Colonic mucosa (tissue), 4 donors: Measurements from ENCODE around the gene ADRA2A. TPM values are rescaled to one million over a fixed set of nuclear protein-coding genes. Genes with fewer than 3 reads are reported as not detected.

ENCODE experiments used
- DNase-seq: peaks from one replicate; pipeline ENCODE4 v3.0.0-alpha.2; 2020
- H3K27ac ChIP-seq: fragments of 200-600 bp; one replicate; pipeline ENCODE4 v1.8.0; 2021
- H3K27me3 ChIP-seq: fragments of 200-600 bp; one replicate; pipeline ENCODE4 v1.8.0; 2021
- H3K36me3 ChIP-seq: fragments of 200-600 bp; one replicate; pipeline ENCODE4 v1.8.0; 2021
- H3K4me1 ChIP-seq: fragments of 200-600 bp; one replicate; pipeline ENCODE4 v1.8.0; 2021; ENCODE audit warnings: mild to moderate bottlenecking
- H3K4me3 ChIP-seq: fragments of 200-600 bp; one replicate; pipeline ENCODE4 v1.8.0; 2021
- H3K9ac ChIP-seq, 2 donors: one replicate each; pipeline ENCODE4 v1.7.0; 2013; ENCODE audit warnings: control low read depth in 2 of 2, low read depth in 2 of 2, low read length in 2 of 2
- H3K9me3 ChIP-seq: fragments of 200-600 bp; one replicate; pipeline ENCODE4 v1.8.0; 2021
- intact Hi-C: fragments of 100-400 bp; cut with DNase I; formaldehyde crosslinking; loops from one replicate; pipeline ENCODE4 v1.14.1; 2022
- total RNA-seq, 2 donors: library from RNA; stranded (reverse); fragmentation: NEBNext Ultra II Directional in 1 of 2; extraction: Animal tissue kit (Norgen Biotek cat#: 25700) in 1 of 2; gene quantifications; one replicate each; pipeline ENCODE4 v1.2.1, GENCODE V29; 2021
- TF ChIP-seq, protein P1 (sequence below): fragments of 200-600 bp; IDR thresholded peaks from one replicate; pipeline ENCODE4 v1.8.0; 2022; ENCODE audit warnings: antibody characterized with exemption, mild to moderate bottlenecking
- donor health status: healthy.
- donor health status: DM: no; HTN: no; CAD: no.
- donor health status: DM: no; HTN: no; CAD: no.

The ADRA2A gene
- total RNA-seq, 2 donors from 2014 or later, result 12.8 to 14.3 TPM

DNA sequence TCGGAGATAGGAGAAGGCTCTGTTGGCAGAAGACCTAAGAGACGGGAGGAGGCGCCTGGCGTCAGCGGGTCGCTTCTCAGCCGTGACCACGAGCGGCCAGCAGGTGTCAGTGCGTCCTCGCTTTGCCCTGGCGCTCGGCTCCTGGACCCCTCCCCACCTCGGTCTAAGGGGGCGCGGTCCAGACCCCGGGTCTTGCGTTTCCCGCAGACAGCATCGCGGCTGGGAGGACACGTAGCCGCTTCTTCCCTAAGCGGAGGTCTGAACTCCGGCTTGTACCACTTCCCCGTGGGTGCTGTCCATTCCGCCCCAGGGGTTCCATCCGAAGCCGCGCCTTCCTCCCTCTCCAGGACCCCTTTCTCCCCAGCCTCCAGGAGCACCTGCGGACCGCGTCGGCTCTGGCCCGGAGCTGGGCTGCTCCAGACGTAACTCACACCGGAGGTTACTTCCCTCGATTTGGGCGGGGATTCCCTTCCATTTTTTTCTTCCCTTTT lies 593 bp upstream of the ADRA2A start:
- H3K9ac ChIP-seq, result peak overlapping the region; percentile 60 to 63

DNA sequence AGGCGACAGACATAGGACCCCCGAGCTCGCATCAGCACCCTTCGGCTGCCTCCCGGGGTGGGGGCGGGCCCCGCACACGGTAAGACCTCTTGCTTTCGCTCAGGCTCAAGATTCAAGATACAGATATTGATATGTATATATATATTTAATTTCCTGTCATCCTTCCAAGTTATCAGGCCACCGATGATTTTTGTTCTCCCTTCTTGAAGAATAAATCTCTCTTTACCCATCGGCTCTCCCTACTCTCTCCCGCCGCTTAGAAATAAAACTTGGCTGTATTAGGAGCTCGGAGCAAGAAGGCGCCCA lies 603 bp downstream of the ADRA2A start:
- TF ChIP-seq, protein P1, sequence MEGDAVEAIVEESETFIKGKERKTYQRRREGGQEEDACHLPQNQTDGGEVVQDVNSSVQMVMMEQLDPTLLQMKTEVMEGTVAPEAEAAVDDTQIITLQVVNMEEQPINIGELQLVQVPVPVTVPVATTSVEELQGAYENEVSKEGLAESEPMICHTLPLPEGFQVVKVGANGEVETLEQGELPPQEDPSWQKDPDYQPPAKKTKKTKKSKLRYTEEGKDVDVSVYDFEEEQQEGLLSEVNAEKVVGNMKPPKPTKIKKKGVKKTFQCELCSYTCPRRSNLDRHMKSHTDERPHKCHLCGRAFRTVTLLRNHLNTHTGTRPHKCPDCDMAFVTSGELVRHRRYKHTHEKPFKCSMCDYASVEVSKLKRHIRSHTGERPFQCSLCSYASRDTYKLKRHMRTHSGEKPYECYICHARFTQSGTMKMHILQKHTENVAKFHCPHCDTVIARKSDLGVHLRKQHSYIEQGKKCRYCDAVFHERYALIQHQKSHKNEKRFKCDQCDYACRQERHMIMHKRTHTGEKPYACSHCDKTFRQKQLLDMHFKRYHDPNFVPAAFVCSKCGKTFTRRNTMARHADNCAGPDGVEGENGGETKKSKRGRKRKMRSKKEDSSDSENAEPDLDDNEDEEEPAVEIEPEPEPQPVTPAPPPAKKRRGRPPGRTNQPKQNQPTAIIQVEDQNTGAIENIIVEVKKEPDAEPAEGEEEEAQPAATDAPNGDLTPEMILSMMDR, result no peak
- Histone ChIP-seq H3K4me3 (peak overlapping the region; percentile 76), H3K9me3 (no peaks in the 10 kb centered on the region), H3K36me3 (no peaks in the 10 kb centered on the region), H3K9ac (peak overlapping the region; percentile 51 to 61), H3K4me1 (peaks cover 10% of the 10 kb centered on the region), H3K27me3 (peaks cover 11% of the 10 kb centered on the region), H3K27ac (peak overlapping the region; percentile 60)
- no peak for DNase-seq
- intact Hi-C loops, result loop anchor here (5.0 to 10.0 kb wide), 2 partner anchors 285 to 517 kb away; no protein-coding TSS in a partner anchor

More for the DNA sequence above, 593 bp upstream of the ADRA2A start:
- H3K4me3 ChIP-seq, result peak overlapping the region; percentile 76
- H3K27ac ChIP-seq, result peak overlapping the region; percentile 60
- DNase-seq, result peak; percentile 77
- TF ChIP-seq, protein P1, result peak; percentile 78
- H3K4me1 ChIP-seq, result peaks cover 10% of the 10 kb centered on the region
- intact Hi-C loops, result loop anchor here (1.0 to 10.0 kb wide), 3 partner anchors 131 to 519 kb away; no protein-coding TSS in a partner anchor
- H3K9me3 ChIP-seq, result no peaks in the 10 kb centered on the region
- peaks cover 11% of the 10 kb centered on the region for H3K27me3 ChIP-seq
- H3K36me3 ChIP-seq, result no peaks in the 10 kb centered on the region

DNA sequence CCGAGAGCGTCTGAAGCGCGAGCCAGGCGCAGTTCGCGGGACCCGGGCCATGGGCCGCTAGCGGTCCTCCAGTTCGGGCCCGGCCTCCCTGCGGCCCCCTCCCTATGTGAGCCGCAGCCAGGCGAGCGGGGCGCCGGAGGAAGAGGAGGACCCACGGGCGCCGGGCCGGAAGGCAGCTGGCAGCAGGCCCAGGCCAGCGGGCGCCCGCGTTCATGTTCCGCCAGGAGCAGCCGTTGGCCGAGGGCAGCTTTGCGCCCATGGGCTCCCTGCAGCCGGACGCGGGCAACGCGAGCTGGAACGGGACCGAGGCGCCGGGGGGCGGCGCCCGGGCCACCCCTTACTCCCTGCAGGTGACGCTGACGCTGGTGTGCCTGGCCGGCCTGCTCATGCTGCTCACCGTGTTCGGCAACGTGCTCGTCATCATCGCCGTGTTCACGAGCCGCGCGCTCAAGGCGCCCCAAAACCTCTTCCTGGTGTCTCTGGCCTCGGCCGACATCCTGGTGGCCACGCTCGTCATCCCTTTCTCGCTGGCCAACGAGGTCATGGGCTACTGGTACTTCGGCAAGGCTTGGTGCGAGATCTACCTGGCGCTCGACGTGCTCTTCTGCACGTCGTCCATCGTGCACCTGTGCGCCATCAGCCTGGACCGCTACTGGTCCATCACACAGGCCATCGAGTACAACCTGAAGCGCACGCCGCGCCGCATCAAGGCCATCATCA lies 1.1 kb downstream of the ADRA2A start:
- Histone ChIP-seq H3K27ac (no peak overlapping the region), H3K27me3 (peaks cover 11% of the 10 kb centered on the region), H3K4me1 (peaks cover 10% of the 10 kb centered on the region), H3K4me3 (peak overlapping the region; percentile 76), H3K9ac (no peak overlapping the region), H3K9me3 (no peaks in the 10 kb centered on the region), H3K36me3 (no peaks in the 10 kb centered on the region)
- TF ChIP-seq, protein P1, result no peak
- DNase-seq, result peak; percentile 51
- intact Hi-C loops, result loop anchor here (5.0 to 10.0 kb wide), 2 partner anchors 284 to 517 kb away; no protein-coding TSS in a partner anchor

DNA sequence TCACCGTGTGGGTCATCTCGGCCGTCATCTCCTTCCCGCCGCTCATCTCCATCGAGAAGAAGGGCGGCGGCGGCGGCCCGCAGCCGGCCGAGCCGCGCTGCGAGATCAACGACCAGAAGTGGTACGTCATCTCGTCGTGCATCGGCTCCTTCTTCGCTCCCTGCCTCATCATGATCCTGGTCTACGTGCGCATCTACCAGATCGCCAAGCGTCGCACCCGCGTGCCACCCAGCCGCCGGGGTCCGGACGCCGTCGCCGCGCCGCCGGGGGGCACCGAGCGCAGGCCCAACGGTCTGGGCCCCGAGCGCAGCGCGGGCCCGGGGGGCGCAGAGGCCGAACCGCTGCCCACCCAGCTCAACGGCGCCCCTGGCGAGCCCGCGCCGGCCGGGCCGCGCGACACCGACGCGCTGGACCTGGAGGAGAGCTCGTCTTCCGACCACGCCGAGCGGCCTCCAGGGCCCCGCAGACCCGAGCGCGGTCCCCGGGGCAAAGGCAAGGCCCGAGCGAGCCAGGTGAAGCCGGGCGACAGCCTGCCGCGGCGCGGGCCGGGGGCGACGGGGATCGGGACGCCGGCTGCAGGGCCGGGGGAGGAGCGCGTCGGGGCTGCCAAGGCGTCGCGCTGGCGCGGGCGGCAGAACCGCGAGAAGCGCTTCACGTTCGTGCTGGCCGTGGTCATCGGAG lies 1.8 kb downstream of the ADRA2A start:
- Histone ChIP-seq H3K27me3 (peaks cover 11% of the 10 kb centered on the region), H3K9ac (no peak overlapping the region), H3K36me3 (no peaks in the 10 kb centered on the region), H3K4me1 (peaks cover 10% of the 10 kb centered on the region), H3K9me3 (no peaks in the 10 kb centered on the region), H3K4me3 (no peak overlapping the region), H3K27ac (no peak overlapping the region)
- intact Hi-C loops, result loop anchor here (5.0 to 10.0 kb wide), 2 partner anchors 284 to 516 kb away; no protein-coding TSS in a partner anchor
- TF ChIP-seq, protein P1, result no peak
- DNase-seq, result no peak

DNA sequence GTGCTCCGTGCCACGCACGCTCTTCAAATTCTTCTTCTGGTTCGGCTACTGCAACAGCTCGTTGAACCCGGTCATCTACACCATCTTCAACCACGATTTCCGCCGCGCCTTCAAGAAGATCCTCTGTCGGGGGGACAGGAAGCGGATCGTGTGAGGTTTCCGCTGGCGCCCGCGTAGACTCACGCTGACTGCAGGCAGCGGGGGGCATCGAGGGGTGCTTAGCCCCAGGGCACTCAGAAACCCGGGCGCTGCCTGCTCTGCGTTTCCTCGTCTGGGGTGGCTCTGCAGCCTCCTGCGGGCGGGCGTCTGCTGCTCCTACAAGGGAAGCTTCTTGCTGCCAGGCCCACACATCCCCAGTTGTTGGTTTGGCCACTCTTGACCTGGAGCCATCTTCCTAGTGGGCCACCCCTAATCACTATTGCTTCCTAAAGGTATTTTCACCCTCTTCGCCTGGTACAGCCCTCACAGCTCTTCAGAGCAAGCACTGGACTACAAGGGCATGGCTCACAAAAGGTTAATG lies 2.5 kb downstream of the ADRA2A start:
- TF ChIP-seq, protein P1, result no peak
- no peak for DNase-seq
- Histone ChIP-seq H3K27ac (no peak overlapping the region), H3K27me3 (peaks cover 11% of the 10 kb centered on the region), H3K4me3 (no peak overlapping the region), H3K9ac (peak overlapping the region in 1 of 2 donors; percentile 36), H3K4me1 (peaks cover 10% of the 10 kb centered on the region), H3K9me3 (no peaks in the 10 kb centered on the region), H3K36me3 (no peaks in the 10 kb centered on the region)
- intact Hi-C loops, result loop anchor here (5.0 to 10.0 kb wide), 2 partner anchors 283 to 516 kb away; no protein-coding TSS in a partner anchor
